GM19395 (cell line): Measurements from ENCODE around the gene ARHGEF16.

Experiments used
- ATAC-seq: cut with Tn5 transposase; IDR thresholded peaks from one replicate; pipeline ENCODE4 v1.9.1; 2021; ENCODE audit warnings: mild to moderate bottlenecking, moderate library complexity; ENCODE audit not compliant: unreplicated experiment

ARHGEF16 gene

GRCh38 chr1:3420218-3420951 lies 34.1 kb upstream of the ARHGEF16 start:
- ATAC-seq: no peak

- ATAC-seq: no peak
Measured at GRCh38 chr1:3422638-3423037, 31.8 kb upstream of the ARHGEF16 start.

DNA sequence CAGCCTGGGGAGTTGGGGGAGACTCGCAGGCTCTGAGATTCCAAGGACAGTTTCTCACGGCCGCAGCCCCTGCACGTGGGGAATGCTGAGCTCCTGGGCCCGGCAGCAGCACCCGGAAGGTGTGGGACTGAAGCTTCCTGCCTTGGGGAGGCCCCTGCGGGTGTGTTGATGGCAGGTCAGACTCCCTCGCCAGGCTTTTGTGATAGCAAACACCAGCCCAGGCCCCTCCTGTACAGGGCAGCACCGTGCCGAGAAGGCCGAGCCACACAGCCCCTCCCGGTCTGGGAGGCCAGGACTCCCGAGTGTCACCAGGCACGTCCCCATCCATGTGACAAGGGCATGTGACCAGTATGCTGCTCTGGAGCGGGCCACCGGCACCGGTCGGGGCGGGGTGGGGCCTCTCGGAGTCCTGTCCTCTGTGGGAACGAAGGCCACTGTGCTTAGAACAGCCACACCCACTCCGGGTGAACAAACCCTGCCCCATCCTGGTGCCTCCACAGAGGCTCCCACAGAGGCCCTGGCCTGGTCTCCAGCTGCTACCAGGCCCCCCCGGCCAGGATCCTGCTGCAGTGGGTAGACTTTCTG lies 31.1 kb upstream of the ARHGEF16 start:
- no peak for ATAC-seq

DNA sequence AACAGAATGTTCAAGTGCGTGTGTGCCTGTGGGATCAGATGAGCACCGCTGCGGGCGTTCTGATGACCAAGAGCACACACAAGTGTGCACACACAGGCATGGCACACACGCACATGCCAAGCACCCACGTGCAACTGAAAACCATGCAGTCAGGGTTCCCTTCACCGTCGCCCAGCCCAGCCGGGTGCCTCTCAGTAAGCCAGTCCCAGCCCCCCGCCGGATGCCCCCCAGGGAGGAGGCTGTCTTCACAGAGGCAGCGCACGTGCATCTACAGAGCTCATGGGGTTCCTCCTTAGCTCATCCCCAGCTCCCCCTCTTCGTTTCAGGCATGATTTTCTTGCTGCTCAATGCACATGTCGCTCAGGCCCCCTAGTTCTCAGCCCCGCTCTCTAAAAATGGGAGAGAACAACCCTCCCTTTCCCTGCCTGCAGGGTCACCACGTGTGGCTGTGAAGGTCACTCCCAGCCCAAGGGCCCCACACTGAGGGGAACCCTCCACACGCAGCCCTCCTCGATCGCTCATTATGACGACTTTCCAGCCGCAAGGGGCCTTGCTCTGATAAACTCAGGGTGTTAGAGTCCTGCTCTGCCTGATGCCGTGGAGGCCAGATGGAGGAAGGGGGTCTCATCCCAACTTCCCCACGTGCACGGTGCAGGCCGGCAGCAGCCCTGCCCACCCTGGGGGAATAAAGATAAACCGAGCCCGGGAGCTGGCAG lies 30.4 kb upstream of the ARHGEF16 start:
- no peak for ATAC-seq

- no peak for ATAC-seq
Measured at GRCh38 chr1:3425486-3426215, 28.8 kb upstream of the ARHGEF16 start.

DNA sequence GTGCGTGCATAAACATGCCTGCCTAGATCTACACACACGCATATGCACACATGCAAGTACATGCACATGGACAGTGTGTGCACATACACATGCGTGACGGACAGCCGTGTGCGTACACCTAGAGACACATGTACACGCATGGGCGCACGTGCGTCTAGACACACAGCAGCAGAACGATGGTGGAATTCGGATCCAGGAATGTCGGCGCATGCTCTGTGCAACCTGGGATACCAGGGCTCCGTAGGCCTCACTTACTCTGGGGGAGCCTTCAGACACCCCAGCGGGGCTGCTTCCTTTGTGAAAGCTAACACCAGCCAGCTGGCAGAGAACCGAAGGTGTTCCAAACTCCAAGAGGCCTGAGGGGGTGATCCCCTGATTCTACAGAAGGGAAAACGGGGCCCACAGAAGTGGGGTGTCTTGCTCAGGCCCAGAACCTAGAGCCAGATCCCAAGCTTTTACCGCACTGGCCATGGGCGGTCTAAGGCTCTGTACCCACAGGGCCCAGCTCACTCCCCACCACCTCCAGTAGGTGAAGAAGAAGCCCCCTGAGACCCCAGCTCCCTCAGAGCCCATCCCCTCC lies 27.4 kb upstream of the ARHGEF16 start:
- ATAC-seq: no peak

- no peak for ATAC-seq
Measured at GRCh38 chr1:3427711-3428704, 26.5 kb upstream of the ARHGEF16 start.

GRCh38 chr1:3428899-3429298 lies 25.6 kb upstream of the ARHGEF16 start:
- ATAC-seq: no peak

DNA sequence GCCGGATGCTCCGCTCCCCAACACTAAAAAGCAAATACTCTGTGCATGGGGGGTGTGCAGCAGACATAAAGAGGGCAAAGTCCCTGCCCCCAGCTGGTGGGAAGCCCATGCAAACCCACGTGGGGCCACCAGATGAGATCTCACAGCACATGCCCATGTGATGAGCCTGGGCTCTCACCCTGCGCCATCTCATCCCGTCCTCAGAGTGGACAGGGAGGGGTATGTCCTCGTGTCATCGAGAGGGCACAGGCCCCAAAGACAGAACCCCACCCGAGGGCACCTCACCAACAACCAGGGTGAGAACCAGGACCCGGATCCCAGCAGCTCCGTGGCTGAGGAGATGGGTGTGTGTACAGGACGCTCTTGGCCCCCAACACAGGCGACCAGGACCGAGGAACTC lies 25.1 kb upstream of the ARHGEF16 start:
- ATAC-seq: no peak

GRCh38 chr1:3429766-3430165 lies 24.7 kb upstream of the ARHGEF16 start:
- no peak for ATAC-seq

GRCh38 chr1:3430406-3430805 lies 24.1 kb upstream of the ARHGEF16 start:
- ATAC-seq: no peak

- no peak for ATAC-seq
Measured at GRCh38 chr1:3430820-3431219, 23.6 kb upstream of the ARHGEF16 start.

GRCh38 chr1:3431266-3431665 lies 23.2 kb upstream of the ARHGEF16 start:
- ATAC-seq: no peak

- ATAC-seq: no peak
Measured at GRCh38 chr1:3431686-3432085, 22.8 kb upstream of the ARHGEF16 start.

DNA sequence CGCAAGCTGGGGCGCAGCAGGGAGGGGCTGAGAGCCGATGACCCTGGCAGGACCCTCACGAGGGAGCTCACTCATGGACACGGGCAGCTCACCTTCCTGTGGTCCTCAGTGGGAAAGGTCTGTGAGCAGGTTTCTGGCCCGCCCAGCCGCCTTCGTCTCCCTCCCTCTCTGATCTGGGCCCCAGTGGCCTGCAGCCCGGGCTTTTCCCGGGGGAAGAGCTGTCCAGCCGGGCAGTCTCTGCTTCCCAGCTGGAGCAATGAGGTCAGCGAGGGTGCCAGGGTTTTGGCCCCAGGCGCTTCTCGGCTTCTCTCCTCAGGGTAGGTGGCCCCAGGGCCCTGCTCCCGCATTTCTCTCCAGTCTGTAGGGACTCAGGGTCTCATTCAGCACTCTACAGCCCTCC lies 22.2 kb upstream of the ARHGEF16 start:
- ATAC-seq: no peak

DNA sequence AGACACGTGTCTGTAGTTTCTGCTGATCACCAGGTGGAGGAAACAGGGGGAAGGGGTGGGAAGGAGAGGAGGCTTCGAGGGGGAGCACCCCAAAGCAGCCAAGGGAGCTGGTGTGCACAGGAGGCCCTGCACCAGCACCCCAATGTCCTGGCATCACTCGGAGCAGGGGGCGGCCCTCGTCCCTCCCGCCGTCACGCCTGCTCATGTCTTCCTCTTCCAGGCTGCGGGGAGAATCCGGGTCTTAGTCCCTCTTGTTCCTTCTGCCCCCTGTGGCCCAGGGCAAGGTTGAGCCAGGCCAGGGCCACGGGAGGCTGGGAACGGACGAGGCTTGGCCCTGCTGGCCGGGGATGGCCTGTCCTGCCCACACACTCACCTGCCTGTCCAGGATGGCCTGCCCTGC lies 21.4 kb upstream of the ARHGEF16 start:
- ATAC-seq: no peak

- ATAC-seq: no peak
Measured at GRCh38 chr1:3433596-3434320, 20.7 kb upstream of the ARHGEF16 start.

GRCh38 chr1:3434406-3435110 lies 19.9 kb upstream of the ARHGEF16 start:
- no peak for ATAC-seq

GRCh38 chr1:3435666-3436065 lies 18.8 kb upstream of the ARHGEF16 start:
- no peak for ATAC-seq
